Activated CD4-positive, alpha-beta T cell treated with anti-CD3 and anti-CD28 coated beads, Interleukin-2, amount 10 ng/mL, durations not matched to agents 24 days and 14 days (primary cell): ENCODE measurements around the gene C7. TPM values are rescaled to one million over a fixed set of nuclear protein-coding genes. Genes with fewer than 3 reads are reported as not detected.
"Not testable (repeated sequence)": the region's sequence is repeated elsewhere in the genome, so short reads cannot be mapped to it uniquely, and the experiment has no call there.

ENCODE experiments used
- DNase-seq: peaks from one replicate; pipeline ENCODE4 v3.0.0; 2022
- H3K27ac Mint-ChIP-seq: one replicate; pipeline ENCODE4 v1.8.0; 2022; ENCODE audit warnings: mild to moderate bottlenecking, mixed read lengths
- H3K27me3 Mint-ChIP-seq: one replicate; pipeline ENCODE4 v1.8.0; 2022; ENCODE audit warnings: mixed read lengths
- H3K36me3 Mint-ChIP-seq: one replicate; pipeline ENCODE4 v1.8.0; 2022; ENCODE audit warnings: low read depth, mild to moderate bottlenecking, mixed read lengths
- H3K4me1 Mint-ChIP-seq: one replicate; pipeline ENCODE4 v1.8.0; 2021; ENCODE audit warnings: mixed read lengths
- H3K4me3 Mint-ChIP-seq: one replicate; pipeline ENCODE4 v1.8.0; 2022; ENCODE audit warnings: mild to moderate bottlenecking, moderate library complexity, mixed read lengths
- H3K9me3 Mint-ChIP-seq: one replicate; pipeline ENCODE4 v1.8.0; 2021; ENCODE audit warnings: mixed read lengths
- intact Hi-C: fragments of 100-400 bp; cut with micrococcal nuclease; formaldehyde crosslinking; loops from one replicate; pipeline ENCODE4 v1.15.1; 2023
- total RNA-seq: library from RNA; stranded (reverse); gene quantifications from 2 replicates; pipeline ENCODE4 v1.2.3, GENCODE V29; 2022

C7 gene
- total RNA-seq, 1 donor from 2014 or later, result not detected

- Mint-ChIP-seq H3K27ac (no peak overlapping the region), H3K9me3 (no peaks in the 10 kb centered on the region), H3K36me3 (no peaks in the 10 kb centered on the region), H3K4me3 (no peak overlapping the region), H3K4me1 (no peaks in the 10 kb centered on the region), H3K27me3 (no peaks in the 10 kb centered on the region)
- DNase-seq, result no peak
- intact Hi-C loops, result no loop called here
Measured at GRCh38 chr5:40988746-40989510, 79.6 kb downstream of the C7 start.

- H3K27ac Mint-ChIP-seq, result no peak overlapping the region
- H3K27me3 Mint-ChIP-seq, result no peaks in the 10 kb centered on the region
- H3K4me3 Mint-ChIP-seq, result no peak overlapping the region
- no peak for DNase-seq
- H3K9me3 Mint-ChIP-seq, result no peaks in the 10 kb centered on the region
- no peaks in the 10 kb centered on the region for H3K4me1 Mint-ChIP-seq
- H3K36me3 Mint-ChIP-seq, result no peaks in the 10 kb centered on the region
- intact Hi-C loops, result no loop called here
Measured at GRCh38 chr5:40991168-40991980, 82.1 kb downstream of the C7 start.

GRCh38 chr5:40991981-40992559 lies 82.8 kb downstream of the C7 start:
- H3K9me3 Mint-ChIP-seq, result no peaks in the 10 kb centered on the region
- DNase-seq, result no peak
- H3K27me3 Mint-ChIP-seq, result no peaks in the 10 kb centered on the region
- no peak overlapping the region for H3K4me3 Mint-ChIP-seq
- H3K36me3 Mint-ChIP-seq, result no peaks in the 10 kb centered on the region
- no peaks in the 10 kb centered on the region for H3K4me1 Mint-ChIP-seq
- no peak overlapping the region for H3K27ac Mint-ChIP-seq
- intact Hi-C loops, result no loop called here

GRCh38 chr5:40995801-40996586 lies 86.7 kb downstream of the C7 start:
- intact Hi-C loops, result no loop called here
- no peaks in the 10 kb centered on the region for H3K27me3 Mint-ChIP-seq
- DNase-seq, result no peak
- H3K4me3 Mint-ChIP-seq, result no peak overlapping the region
- H3K4me1 Mint-ChIP-seq, result no peaks in the 10 kb centered on the region
- no peaks in the 10 kb centered on the region for H3K36me3 Mint-ChIP-seq
- H3K9me3 Mint-ChIP-seq, result no peaks in the 10 kb centered on the region
- H3K27ac Mint-ChIP-seq, result no peak overlapping the region

GRCh38 chr5:40999142-40999541 lies 89.8 kb downstream of the C7 start:
- DNase-seq, result no peak
- no peak overlapping the region for H3K27ac Mint-ChIP-seq
- H3K9me3 Mint-ChIP-seq, result no peaks in the 10 kb centered on the region
- no peaks in the 10 kb centered on the region for H3K27me3 Mint-ChIP-seq
- no peaks in the 10 kb centered on the region for H3K4me1 Mint-ChIP-seq
- H3K36me3 Mint-ChIP-seq, result no peaks in the 10 kb centered on the region
- intact Hi-C loops, result no loop called here
- no peak overlapping the region for H3K4me3 Mint-ChIP-seq

- Mint-ChIP-seq H3K4me1 (no peaks in the 10 kb centered on the region), H3K9me3 (no peaks in the 10 kb centered on the region), H3K27me3 (no peaks in the 10 kb centered on the region), H3K4me3 (no peak overlapping the region), H3K27ac (no peak overlapping the region), H3K36me3 (no peaks in the 10 kb centered on the region)
- intact Hi-C loops, result no loop called here
- DNase-seq, result no peak
Measured at GRCh38 chr5:40999966-41000365, 90.7 kb downstream of the C7 start.

GRCh38 chr5:41003670-41004376 lies 94.5 kb downstream of the C7 start:
- no peak overlapping the region for H3K4me3 Mint-ChIP-seq
- DNase-seq, result no peak
- no peaks in the 10 kb centered on the region for H3K9me3 Mint-ChIP-seq
- H3K27ac Mint-ChIP-seq, result no peak overlapping the region
- intact Hi-C loops, result no loop called here
- H3K36me3 Mint-ChIP-seq, result no peaks in the 10 kb centered on the region
- no peaks in the 10 kb centered on the region for H3K4me1 Mint-ChIP-seq
- H3K27me3 Mint-ChIP-seq, result no peaks in the 10 kb centered on the region

- DNase-seq, result no peak
- H3K27me3 Mint-ChIP-seq, result no peaks in the 10 kb centered on the region
- no peaks in the 10 kb centered on the region for H3K4me1 Mint-ChIP-seq
- H3K27ac Mint-ChIP-seq, result no peak overlapping the region
- no peaks in the 10 kb centered on the region for H3K36me3 Mint-ChIP-seq
- no peaks in the 10 kb centered on the region for H3K9me3 Mint-ChIP-seq
- H3K4me3 Mint-ChIP-seq, result no peak overlapping the region
- intact Hi-C loops, result no loop called here
Measured at GRCh38 chr5:41004931-41005330, 95.6 kb downstream of the C7 start.

GRCh38 chr5:41009232-41009631 lies 99.9 kb downstream of the C7 start:
- intact Hi-C loops, result no loop called here
- H3K4me3 Mint-ChIP-seq, result no peak overlapping the region

GRCh38 chr5:41010572-41010971 lies 101.3 kb downstream of the C7 start:
- H3K36me3 Mint-ChIP-seq, result no peaks in the 10 kb centered on the region
- H3K9me3 Mint-ChIP-seq, result no peaks in the 10 kb centered on the region
- no peaks in the 10 kb centered on the region for H3K27me3 Mint-ChIP-seq
- intact Hi-C loops, result no loop called here
- DNase-seq, result no peak
- no peak overlapping the region for H3K27ac Mint-ChIP-seq
- H3K4me3 Mint-ChIP-seq, result no peak overlapping the region
- H3K4me1 Mint-ChIP-seq, result no peaks in the 10 kb centered on the region

More at GRCh38 chr5:41009232-41009631, 99.9 kb downstream of the C7 start:
- no peaks in the 10 kb centered on the region for H3K36me3 Mint-ChIP-seq
- no peaks in the 10 kb centered on the region for H3K4me1 Mint-ChIP-seq
- no peaks in the 10 kb centered on the region for H3K27me3 Mint-ChIP-seq
- H3K27ac Mint-ChIP-seq, result no peak overlapping the region
- DNase-seq, result no peak
- no peaks in the 10 kb centered on the region for H3K9me3 Mint-ChIP-seq

GRCh38 chr5:41012318-41012717 lies 103.0 kb downstream of the C7 start:
- no peaks in the 10 kb centered on the region for H3K9me3 Mint-ChIP-seq
- no peaks in the 10 kb centered on the region for H3K27me3 Mint-ChIP-seq
- intact Hi-C loops, result no loop called here

GRCh38 chr5:41022600-41022999 lies 113.3 kb downstream of the C7 start:
- H3K27ac Mint-ChIP-seq, intact Hi-C loops: not testable (repeated sequence)

More at GRCh38 chr5:41012318-41012717, 103.0 kb downstream of the C7 start:
- Mint-ChIP-seq H3K4me3 (no peak overlapping the region), H3K36me3 (no peaks in the 10 kb centered on the region), H3K27ac (no peak overlapping the region), H3K4me1 (no peaks in the 10 kb centered on the region)
- no peak for DNase-seq

More at GRCh38 chr5:41022600-41022999, 113.3 kb downstream of the C7 start:
- not testable (repeated sequence) for H3K36me3 Mint-ChIP-seq, H3K27me3 Mint-ChIP-seq, H3K4me3 Mint-ChIP-seq, DNase-seq, H3K9me3 Mint-ChIP-seq, H3K4me1 Mint-ChIP-seq
